K562 (cell line): ENCODE data around the gene ANKRD11.

Experiments
- CTCF ChIP-seq, 3 experiments: IDR thresholded peaks in 2 of 3; conservative IDR thresholded peaks in 1 of 3; 2 replicates each; pipeline ENCODE4 v1.5.1; 2011 to 2012; ENCODE audit warnings: low read length in 3 of 3, mild to moderate bottlenecking in 3 of 3, control low read depth in 2 of 3, improper control_type of control experiment in 1 of 3, inconsistent platforms in 1 of 3, low read depth in 1 of 3, mixed read lengths in 1 of 3, moderate library complexity in 1 of 3; ENCODE audit not compliant: insufficient read depth in 2 of 3
- KLF16 ChIP-seq: IDR thresholded peaks from 2 replicates; pipeline ENCODE4 v1.6.1; 2016; ENCODE audit warnings: antibody characterized with exemption
- POLR2A ChIP-seq: fragments of 450-650 bp; conservative IDR thresholded peaks from 2 replicates; pipeline ENCODE4 v1.6.1; 2016
- SMARCA4 ChIP-seq: fragments of 450-650 bp; IDR thresholded peaks from 2 replicates; pipeline ENCODE4 v1.6.1; 2016
- TF ChIP-seq, protein P1 (sequence below), 2 experiments: fragments of 200-800 bp in 1 of 2; sonication (Bioruptor generic) in 1 of 2; sonication (generic) in 1 of 2; formaldehyde crosslinking in 1 of 2; IDR thresholded peaks in 1 of 2; conservative IDR thresholded peaks in 1 of 2; 2 replicates each; pipeline versions ENCODE4 v1.5.0 to v1.6.1; 2016 to 2020; ENCODE audit warnings: missing compliant biosample characterization in 1 of 2, missing genetic modification characterization in 1 of 2, missing genetic modification reagents in 1 of 2

DNA sequence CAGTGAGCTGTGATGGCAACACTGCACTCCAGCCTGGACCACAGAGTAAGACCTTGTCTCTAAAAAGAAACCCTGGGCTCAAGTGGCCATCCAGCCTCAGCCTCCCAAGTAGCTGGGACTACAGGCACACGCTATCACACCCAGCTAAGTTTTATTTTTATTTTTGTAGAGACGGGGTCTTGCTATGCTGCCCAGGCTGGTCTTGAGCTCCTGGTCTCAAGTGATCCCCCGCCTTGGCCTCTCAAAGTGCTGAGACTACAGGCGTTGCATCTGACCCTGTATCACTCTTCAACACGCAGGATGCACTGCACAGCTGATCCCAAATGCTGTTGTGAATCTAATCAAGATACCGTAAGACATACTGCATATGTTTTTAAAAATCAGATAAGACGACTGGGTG lies 23.0 kb downstream of the ANKRD11 start:
- no peak for TF ChIP-seq SMARCA4
- TF ChIP-seq CTCF (IDR thresholded peaks at IDR 0.05 in 2 of 3, conservative IDR thresholded peaks at IDR 0.05 in 1 of 3; ENCODE audit: insufficient read depth in 2 of 3, low read depth in 1 of 3, low read length in 3 of 3) = no peak
- TF ChIP-seq KLF16 = no peak
- TF ChIP-seq POLR2A = no peak
- TF ChIP-seq, protein P1, sequence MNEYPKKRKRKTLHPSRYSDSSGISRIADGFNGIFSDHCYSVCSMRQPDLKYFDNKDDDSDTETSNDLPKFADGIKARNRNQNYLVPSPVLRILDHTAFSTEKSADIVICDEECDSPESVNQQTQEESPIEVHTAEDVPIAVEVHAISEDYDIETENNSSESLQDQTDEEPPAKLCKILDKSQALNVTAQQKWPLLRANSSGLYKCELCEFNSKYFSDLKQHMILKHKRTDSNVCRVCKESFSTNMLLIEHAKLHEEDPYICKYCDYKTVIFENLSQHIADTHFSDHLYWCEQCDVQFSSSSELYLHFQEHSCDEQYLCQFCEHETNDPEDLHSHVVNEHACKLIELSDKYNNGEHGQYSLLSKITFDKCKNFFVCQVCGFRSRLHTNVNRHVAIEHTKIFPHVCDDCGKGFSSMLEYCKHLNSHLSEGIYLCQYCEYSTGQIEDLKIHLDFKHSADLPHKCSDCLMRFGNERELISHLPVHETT (CRISPR knock-in tag; conservative IDR thresholded peaks at IDR 0.05 in 1 of 2, IDR thresholded peaks at IDR 0.05 in 1 of 2) = no peak
